K562 (cell line): ENCODE measurements around the gene OBP2A. TPM values are rescaled to one million over a fixed set of nuclear protein-coding genes. Genes with fewer than 3 reads are reported as not detected.

ENCODE experiments used
- DNMT1 ChIP-seq: fragments of 450-650 bp; IDR thresholded peaks from 2 replicates; pipeline ENCODE4 v1.6.1; 2016; ENCODE audit warnings: antibody characterized with exemption, mild to moderate bottlenecking
- FOXK2 ChIP-seq, 2 experiments: fragments of 450-650 bp; IDR thresholded peaks in 1 of 2; conservative IDR thresholded peaks in 1 of 2; 2 replicates each; pipeline ENCODE4 v1.6.1; 2016; ENCODE audit warnings: low read depth in 2 of 2, mild to moderate bottlenecking in 1 of 2
- HDAC1 ChIP-seq, 2 experiments: fragments of 450-650 bp; IDR thresholded peaks; 2 replicates each; pipeline ENCODE4 v1.6.1; 2016 to 2017; ENCODE audit warnings: inconsistent platforms in 1 of 2, mild to moderate bottlenecking in 1 of 2, moderate library complexity in 1 of 2
- PML ChIP-seq: IDR thresholded peaks from 2 replicates; pipeline ENCODE4 v1.6.1; 2012; ENCODE audit warnings: low read length, inconsistent platforms
- RBM15 ChIP-seq: fragments of 200-400 bp; formaldehyde crosslinking; IDR thresholded peaks from 2 replicates; pipeline ENCODE4 v1.6.1; 2018; ENCODE audit warnings: mild to moderate bottlenecking, low read length, moderate library complexity; ENCODE audit not compliant: insufficient read depth
- SETDB1 ChIP-seq: IDR thresholded peaks from one replicate; pipeline ENCODE4 v1.6.1; 2012; ENCODE audit warnings: low read length, control low read depth, inconsistent platforms
- TCF7L2 ChIP-seq: fragments of 150-350 bp; IDR thresholded peaks from 2 replicates; pipeline ENCODE4 v1.6.1; 2016; ENCODE audit warnings: low read depth, mild to moderate bottlenecking, low read length, moderate library complexity
- THAP12 ChIP-seq: fragments of 250-450 bp; sonication (Bioruptor Pico); IDR thresholded peaks from 2 replicates; pipeline ENCODE4 v1.9.0; 2021; ENCODE audit warnings: mild to moderate bottlenecking, inconsistent platforms
- WHSC1 ChIP-seq: IDR thresholded peaks from one replicate; pipeline ENCODE4 v1.6.1; 2012; ENCODE audit warnings: low read length, control low read depth, inconsistent platforms
- ZBED1 ChIP-seq: IDR thresholded peaks from 2 replicates; pipeline ENCODE4 v1.6.1; 2014
- ZBTB8A ChIP-seq: fragments of 450-650 bp; IDR thresholded peaks from 2 replicates; pipeline ENCODE4 v1.6.1; 2018; ENCODE audit warnings: mild to moderate bottlenecking, moderate library complexity; ENCODE audit not compliant: partially characterized antibody
- ZFPM2 ChIP-seq: fragments of 250-450 bp; sonication (Bioruptor Pico); IDR thresholded peaks from 2 replicates; pipeline ENCODE4 v1.5.1; 2022; ENCODE audit warnings: mild to moderate bottlenecking
- ZNF408 ChIP-seq: fragments of 250-450 bp; sonication (Bioruptor Pico); IDR thresholded peaks from 2 replicates; pipeline ENCODE4 v1.4.0; 2020; ENCODE audit warnings: low read depth, mild to moderate bottlenecking, moderate library complexity
- polyA plus RNA-seq, 8 experiments: library from polyadenylated mRNA; depleted of rRNA in 4 of 8; stranded (reverse) in 5 of 8; unstranded in 3 of 8; fragments of >200 nt; fragmentation: Nextera tagmentation in 2 of 8; fragmentation: Illumina TruSeq in 1 of 8; extraction: Ambion mirVana in 2 of 8; extraction: Trizol in 1 of 8; gene quantifications; 2 replicates each; pipeline versions ENCODE4 v1.2.1 to v1.2.3, GENCODE V29; 2011 to 2014; ENCODE audit warnings: inconsistent platforms in 1 of 8, missing spikeins in 1 of 8
- total RNA-seq, 7 experiments: library from RNA; depleted of rRNA in 6 of 7; stranded (reverse); fragments of >200 nt in 6 of 7; fragmentation: Illumina TruSeq in 2 of 7; extraction: Trizol in 2 of 7; gene quantifications; 2 replicates each; pipeline versions ENCODE4 v1.2.1 to v1.2.3, GENCODE V29; 2011 to 2021; ENCODE audit warnings: low replicate concordance in 1 of 7
- TF ChIP-seq, protein P1 (sequence below), 2 experiments: fragments of 450-650 bp in 1 of 2; sonication (generic) in 1 of 2; formaldehyde crosslinking in 1 of 2; IDR thresholded peaks in 1 of 2; conservative IDR thresholded peaks in 1 of 2; 2 replicates each; pipeline versions ENCODE4 v1.6.1 to v1.8.1; 2016 to 2023; ENCODE audit warnings: mild to moderate bottlenecking in 2 of 2, moderate library complexity in 2 of 2, inconsistent platforms in 1 of 2, missing genetic modification reagents in 1 of 2
- TF ChIP-seq, protein P2 (sequence below), 2 experiments: fragments of 450-650 bp in 1 of 2; IDR thresholded peaks; 2 replicates each; pipeline ENCODE4 v1.6.1; 2011 to 2017; ENCODE audit warnings: low read depth in 2 of 2, antibody characterized with exemption in 1 of 2, borderline replicate concordance in 1 of 2, low read length in 1 of 2, mild to moderate bottlenecking in 1 of 2, mixed read lengths in 1 of 2; ENCODE audit not compliant: control insufficient read depth in 1 of 2
- TF ChIP-seq, protein P3 (sequence below): fragments of 450-650 bp; formaldehyde crosslinking; IDR thresholded peaks from 2 replicates; pipeline ENCODE4 v1.4.0; 2020; ENCODE audit warnings: mild to moderate bottlenecking, moderate library complexity
- TF ChIP-seq, protein P4 (sequence below): fragments of 450-650 bp; formaldehyde crosslinking; IDR thresholded peaks from 2 replicates; pipeline ENCODE4 v1.4.0; 2020; ENCODE audit warnings: mild to moderate bottlenecking, mixed read lengths

OBP2A gene
- total and polyA plus RNA-seq, 9 of the 15 experiments (the other 6 are each of a cell fraction or from before 2014, with no cell fraction given), result not detected

- no peak for TF ChIP-seq WHSC1
- TF ChIP-seq, protein P1, sequence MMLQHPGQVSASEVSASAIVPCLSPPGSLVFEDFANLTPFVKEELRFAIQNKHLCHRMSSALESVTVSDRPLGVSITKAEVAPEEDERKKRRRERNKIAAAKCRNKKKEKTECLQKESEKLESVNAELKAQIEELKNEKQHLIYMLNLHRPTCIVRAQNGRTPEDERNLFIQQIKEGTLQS (IDR thresholded peaks at IDR 0.05), result no peak
- TF ChIP-seq, protein P1 (CRISPR knock-in tag; conservative IDR thresholded peaks at IDR 0.05), result no peak
- no peak for TF ChIP-seq DNMT1
- TF ChIP-seq PML, result peak; percentile 48; the same call in 1 of the 2 replicates
- TF ChIP-seq SETDB1, result no peak
- no peak; the same call in 1 of the 2 replicates for TF ChIP-seq ZBED1
- TF ChIP-seq, protein P2, sequence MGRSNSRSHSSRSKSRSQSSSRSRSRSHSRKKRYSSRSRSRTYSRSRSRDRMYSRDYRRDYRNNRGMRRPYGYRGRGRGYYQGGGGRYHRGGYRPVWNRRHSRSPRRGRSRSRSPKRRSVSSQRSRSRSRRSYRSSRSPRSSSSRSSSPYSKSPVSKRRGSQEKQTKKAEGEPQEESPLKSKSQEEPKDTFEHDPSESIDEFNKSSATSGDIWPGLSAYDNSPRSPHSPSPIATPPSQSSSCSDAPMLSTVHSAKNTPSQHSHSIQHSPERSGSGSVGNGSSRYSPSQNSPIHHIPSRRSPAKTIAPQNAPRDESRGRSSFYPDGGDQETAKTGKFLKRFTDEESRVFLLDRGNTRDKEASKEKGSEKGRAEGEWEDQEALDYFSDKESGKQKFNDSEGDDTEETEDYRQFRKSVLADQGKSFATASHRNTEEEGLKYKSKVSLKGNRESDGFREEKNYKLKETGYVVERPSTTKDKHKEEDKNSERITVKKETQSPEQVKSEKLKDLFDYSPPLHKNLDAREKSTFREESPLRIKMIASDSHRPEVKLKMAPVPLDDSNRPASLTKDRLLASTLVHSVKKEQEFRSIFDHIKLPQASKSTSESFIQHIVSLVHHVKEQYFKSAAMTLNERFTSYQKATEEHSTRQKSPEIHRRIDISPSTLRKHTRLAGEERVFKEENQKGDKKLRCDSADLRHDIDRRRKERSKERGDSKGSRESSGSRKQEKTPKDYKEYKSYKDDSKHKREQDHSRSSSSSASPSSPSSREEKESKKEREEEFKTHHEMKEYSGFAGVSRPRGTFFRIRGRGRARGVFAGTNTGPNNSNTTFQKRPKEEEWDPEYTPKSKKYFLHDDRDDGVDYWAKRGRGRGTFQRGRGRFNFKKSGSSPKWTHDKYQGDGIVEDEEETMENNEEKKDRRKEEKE (IDR thresholded peaks at IDR 0.05; ENCODE audit: borderline replicate concordance in 1 of 2, control insufficient read depth in 1 of 2, low read depth in 2 of 2, low read length in 1 of 2), result 0 out of 4 replicates have a peak, but pooled peaks of 1 of the 2 experiments have one; percentile 65
- peak in 1 of 2 experiments; percentile 38; a peak in 2 of 4 replicates for TF ChIP-seq HDAC1 (IDR thresholded peaks at IDR 0.05)
- no peak for TF ChIP-seq ZFPM2 (CRISPR knock-in tag)
- no peak for TF ChIP-seq ZNF408 (CRISPR knock-in tag)
- peak; percentile 98 for TF ChIP-seq THAP12 (CRISPR knock-in tag)
- no peak for TF ChIP-seq RBM15
- TF ChIP-seq TCF7L2, result no peak
- TF ChIP-seq ZBTB8A, result no peak
- TF ChIP-seq, protein P3, sequence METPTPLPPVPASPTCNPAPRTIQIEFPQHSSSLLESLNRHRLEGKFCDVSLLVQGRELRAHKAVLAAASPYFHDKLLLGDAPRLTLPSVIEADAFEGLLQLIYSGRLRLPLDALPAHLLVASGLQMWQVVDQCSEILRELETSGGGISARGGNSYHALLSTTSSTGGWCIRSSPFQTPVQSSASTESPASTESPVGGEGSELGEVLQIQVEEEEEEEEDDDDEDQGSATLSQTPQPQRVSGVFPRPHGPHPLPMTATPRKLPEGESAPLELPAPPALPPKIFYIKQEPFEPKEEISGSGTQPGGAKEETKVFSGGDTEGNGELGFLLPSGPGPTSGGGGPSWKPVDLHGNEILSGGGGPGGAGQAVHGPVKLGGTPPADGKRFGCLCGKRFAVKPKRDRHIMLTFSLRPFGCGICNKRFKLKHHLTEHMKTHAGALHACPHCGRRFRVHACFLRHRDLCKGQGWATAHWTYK (CRISPR knock-in tag), result no peak
- TF ChIP-seq, protein P4, sequence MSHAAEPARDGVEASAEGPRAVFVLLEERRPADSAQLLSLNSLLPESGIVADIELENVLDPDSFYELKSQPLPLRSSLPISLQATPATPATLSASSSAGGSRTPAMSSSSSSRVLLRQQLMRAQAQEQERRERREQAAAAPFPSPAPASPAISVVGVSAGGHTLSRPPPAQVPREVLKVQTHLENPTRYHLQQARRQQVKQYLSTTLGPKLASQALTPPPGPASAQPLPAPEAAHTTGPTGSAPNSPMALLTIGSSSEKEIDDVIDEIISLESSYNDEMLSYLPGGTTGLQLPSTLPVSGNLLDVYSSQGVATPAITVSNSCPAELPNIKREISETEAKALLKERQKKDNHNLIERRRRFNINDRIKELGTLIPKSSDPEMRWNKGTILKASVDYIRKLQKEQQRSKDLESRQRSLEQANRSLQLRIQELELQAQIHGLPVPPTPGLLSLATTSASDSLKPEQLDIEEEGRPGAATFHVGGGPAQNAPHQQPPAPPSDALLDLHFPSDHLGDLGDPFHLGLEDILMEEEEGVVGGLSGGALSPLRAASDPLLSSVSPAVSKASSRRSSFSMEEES (CRISPR knock-in tag), result no peak
- no peak for TF ChIP-seq FOXK2 (conservative IDR thresholded peaks at IDR 0.05 in 1 of 2, IDR thresholded peaks at IDR 0.05 in 1 of 2; ENCODE audit: low read depth in 2 of 2)
These were observed 45.2 kb upstream of the OBP2A start, which contains the start of gene MRPS2 (continued) for GRCh38 chr9:135500525-135501260.
